UCSD-AML1 (cell line): Measurements from ENCODE around the gene FOCAD.

Experiments
- DNase-seq: peaks from one replicate; lab custom pipeline; 2025; ENCODE audit not compliant: unreplicated experiment; lab: John Stamatoyannopoulos, UW

FOCAD gene

GRCh38 chr9:21002040-21002439 is 318.0 kb downstream of the FOCAD start:
- DNase-seq: no peak

- DNase-seq: no peak
Measured at GRCh38 chr9:21015129-21015815, 331.2 kb downstream of the FOCAD start.

- DNase-seq: no peak
Measured at GRCh38 chr9:21015995-21016394, 331.9 kb downstream of the FOCAD start.

GRCh38 chr9:21016701-21017491 is 332.8 kb downstream of the FOCAD start:
- no peak for DNase-seq

GRCh38 chr9:21018177-21018576 is 334.1 kb downstream of the FOCAD start:
- no peak for DNase-seq

- no peak for DNase-seq
Measured at GRCh38 chr9:21023861-21024260, 339.8 kb downstream of the FOCAD start.

GRCh38 chr9:21027295-21027694 is 343.2 kb downstream of the FOCAD start:
- DNase-seq: no peak

GRCh38 chr9:21028466-21028865 is 344.4 kb downstream of the FOCAD start:
- DNase-seq: no peak

GRCh38 chr9:21029661-21030060 is 345.6 kb downstream of the FOCAD start:
- DNase-seq: no peak

- DNase-seq: peak; percentile 40
Measured at GRCh38 chr9:21030389-21031035, 346.5 kb downstream of the FOCAD start.

GRCh38 chr9:21031091-21031807 is 347.2 kb downstream of the FOCAD start, which contains the start of gene HACD4:
HACD4 (minus strand) TSS chr9:21031640; CDS start chr9:21031590, 50 bp downstream.
- peak; percentile 80 for DNase-seq

- DNase-seq: no peak
Measured at GRCh38 chr9:21031808-21032183, 347.7 kb downstream of the FOCAD start.

- no peak for DNase-seq
Measured at GRCh38 chr9:21037278-21037677, 353.2 kb downstream of the FOCAD start.

- DNase-seq: no peak
Measured at GRCh38 chr9:21039302-21039701, 355.2 kb downstream of the FOCAD start.

- DNase-seq: no peak
Measured at GRCh38 chr9:21042466-21042865, 358.4 kb downstream of the FOCAD start.

- DNase-seq: no peak
Measured at GRCh38 chr9:21043841-21044240, 359.8 kb downstream of the FOCAD start.
